Left ventricle myocardium inferior (tissue), 1 donor: ENCODE results near the gene ANO2. TPM values are rescaled to one million over a fixed set of nuclear protein-coding genes. Genes with fewer than 3 reads are reported as not detected.

Source experiments
- DNase-seq: peaks from one replicate; pipeline ENCODE4 v3.0.0-alpha.2; 2020
- H3K27ac ChIP-seq: fragments of 200-600 bp; replicated peaks from 2 replicates; pipeline ENCODE4 v1.8.0; 2021
- H3K27me3 ChIP-seq: fragments of 200-600 bp; 2 replicates; pipeline ENCODE4 v1.8.0; 2021; ENCODE audit warnings: low read depth
- H3K36me3 ChIP-seq: fragments of 200-600 bp; 2 replicates; pipeline ENCODE4 v1.8.0; 2021
- H3K4me1 ChIP-seq: fragments of 200-600 bp; 2 replicates; pipeline ENCODE4 v1.8.0; 2021
- H3K4me3 ChIP-seq: fragments of 200-600 bp; 2 replicates; pipeline ENCODE4 v1.8.0; 2021; ENCODE audit warnings: mild to moderate bottlenecking, moderate library complexity
- H3K9me3 ChIP-seq: fragments of 200-600 bp; replicated peaks from 2 replicates; pipeline ENCODE4 v1.8.0; 2021
- CTCF ChIP-seq: fragments of 200-600 bp; IDR thresholded peaks from 2 replicates; pipeline ENCODE4 v1.8.0; 2021; ENCODE audit warnings: antibody characterized with exemption, mild to moderate bottlenecking, borderline replicate concordance
- intact Hi-C: fragments of 100-400 bp; cut with micrococcal nuclease; formaldehyde crosslinking; loops from one replicate; pipeline ENCODE4 v1.11.0; 2022
- total RNA-seq: library from RNA; stranded (reverse); fragmentation: NEBNext Ultra II Directional; extraction: Animal tissue kit (Norgen Biotek cat#: 25700); gene quantifications from one replicate; pipeline ENCODE4 v1.2.1, GENCODE V29; 2021
- donor health status: DM: no; HTN: yes; CAD: no; lungs with severe emphysema.

Gene ANO2
- total RNA-seq, 1 donor from 2014 or later = 13.0 TPM

- peak; percentile 66 for DNase-seq
- peaks cover 5% of the 10 kb centered on the region for H3K27me3 ChIP-seq
- peak overlapping the region; percentile 50 for H3K27ac ChIP-seq
These were observed 199.7 kb downstream of the ANO2 start for GRCh38 chr12:5745251-5745888.

DNA sequence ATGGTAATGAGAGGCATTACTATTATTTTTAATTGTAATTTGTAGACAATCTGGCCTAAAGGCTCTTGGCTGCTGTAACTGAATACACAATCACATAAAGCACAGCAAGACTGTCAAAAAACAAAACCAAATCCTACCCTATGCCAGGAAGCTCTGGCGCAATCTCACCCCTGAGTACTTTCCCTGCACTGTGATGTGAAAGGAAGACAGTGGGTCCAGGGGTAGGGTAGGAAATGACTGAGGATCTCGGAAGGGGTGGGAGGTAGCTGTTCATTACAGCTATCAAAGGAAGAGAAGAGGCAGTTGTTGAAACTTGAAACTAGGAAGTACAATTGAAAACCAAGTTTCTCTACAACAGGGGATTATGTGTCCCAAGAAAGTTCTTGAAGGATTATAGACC lies 202.8 kb downstream of the ANO2 start:
- no peaks in the 10 kb centered on the region for H3K36me3 ChIP-seq
- H3K4me3 ChIP-seq = no peak overlapping the region
- DNase-seq = no peak
- H3K4me1 ChIP-seq = peaks cover 41% of the 10 kb centered on the region
- H3K27ac ChIP-seq = peak overlapping the region; percentile 17
- H3K9me3 ChIP-seq = no peaks in the 10 kb centered on the region
- intact Hi-C loops = no loop called here
- TF ChIP-seq CTCF = no peak
- H3K27me3 ChIP-seq = no peaks in the 10 kb centered on the region

More at GRCh38 chr12:5745251-5745888, 199.7 kb downstream of the ANO2 start:
- intact Hi-C loops = no loop called here
- H3K9me3 ChIP-seq = no peaks in the 10 kb centered on the region
- H3K36me3 ChIP-seq = no peaks in the 10 kb centered on the region
- peaks cover 26% of the 10 kb centered on the region for H3K4me1 ChIP-seq
- peak; percentile 89 for TF ChIP-seq CTCF
- H3K4me3 ChIP-seq = no peak overlapping the region

DNA sequence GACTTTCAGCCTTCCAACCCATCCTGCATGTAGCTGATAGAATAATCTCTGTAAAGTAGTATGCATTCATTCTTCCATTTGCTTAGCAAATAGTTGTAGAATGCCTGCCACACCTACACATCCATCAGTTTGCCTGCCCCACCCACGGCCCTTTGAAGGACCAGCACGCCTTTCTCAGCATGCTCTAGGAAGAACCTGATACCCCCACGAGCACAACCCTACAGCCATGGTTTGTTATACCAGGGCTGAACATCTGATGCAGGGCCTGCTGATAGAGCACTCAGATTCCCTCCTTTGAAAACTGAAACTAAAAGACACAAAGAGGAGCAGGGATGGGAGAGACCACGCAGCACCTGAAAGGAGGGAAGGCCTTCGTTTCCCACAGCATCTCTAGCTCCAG lies 205.1 kb downstream of the ANO2 start:
- Histone ChIP-seq H3K36me3 (no peaks in the 10 kb centered on the region), H3K4me1 (peaks cover 39% of the 10 kb centered on the region), H3K27ac (no peak overlapping the region), H3K4me3 (no peak overlapping the region), H3K27me3 (no peaks in the 10 kb centered on the region), H3K9me3 (no peaks in the 10 kb centered on the region)
- DNase-seq = no peak
- TF ChIP-seq CTCF = no peak
- intact Hi-C loops = no loop called here

DNA sequence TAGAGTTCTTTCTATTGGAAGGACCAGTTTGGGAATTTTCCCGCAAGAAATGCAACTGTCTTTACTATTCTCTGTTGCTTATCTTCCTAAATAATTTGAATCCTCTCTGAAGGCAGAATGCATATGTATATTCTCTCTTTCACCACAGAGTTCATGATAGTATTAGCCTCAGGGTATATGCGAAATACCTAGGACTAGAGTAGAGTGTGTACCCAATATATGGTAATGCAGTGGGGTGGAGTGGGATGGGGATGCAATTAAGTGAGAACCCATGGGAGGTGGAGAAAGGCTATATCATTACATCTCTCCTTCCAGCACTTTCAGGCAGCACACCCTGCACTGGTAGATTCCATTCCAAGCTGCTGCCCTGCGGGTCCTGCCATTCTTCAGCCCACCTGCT lies 207.3 kb downstream of the ANO2 start:
- Histone ChIP-seq H3K4me1 (peaks cover 36% of the 10 kb centered on the region), H3K27me3 (no peaks in the 10 kb centered on the region), H3K27ac (no peak overlapping the region), H3K4me3 (no peak overlapping the region), H3K36me3 (no peaks in the 10 kb centered on the region), H3K9me3 (no peaks in the 10 kb centered on the region)
- TF ChIP-seq CTCF = no peak
- no peak for DNase-seq
- intact Hi-C loops = no loop called here

- Histone ChIP-seq H3K27me3 (no peaks in the 10 kb centered on the region), H3K27ac (no peak overlapping the region), H3K4me1 (peaks cover 29% of the 10 kb centered on the region), H3K36me3 (no peaks in the 10 kb centered on the region), H3K4me3 (no peak overlapping the region), H3K9me3 (no peaks in the 10 kb centered on the region)
- intact Hi-C loops = no loop called here
- DNase-seq = no peak
- TF ChIP-seq CTCF = no peak
These were observed 208.5 kb downstream of the ANO2 start for GRCh38 chr12:5736527-5736926.
